ENCODE data around the gene COL5A2.
A peak's percentile ranks its signal among the peaks of the same experiment; 100 is the strongest.

Gene COL5A2

GRCh38 chr2:188997263-188997662 is 182.3 kb downstream of the COL5A2 start:
- no peak for DNase-seq (ENCODE audit: low spot score)

- no peak for DNase-seq (ENCODE audit: low spot score)
These were observed 186.3 kb downstream of the COL5A2 start for GRCh38 chr2:188993247-188993646.

- no peak for DNase-seq (ENCODE audit: low spot score)
These were observed 192.7 kb downstream of the COL5A2 start for GRCh38 chr2:188986839-188987238.

- no peak for DNase-seq (ENCODE audit: low spot score)
These were observed 194.9 kb downstream of the COL5A2 start for GRCh38 chr2:188984680-188985079.

GRCh38 chr2:188984065-188984491 is 195.5 kb downstream of the COL5A2 start:
- DNase-seq (ENCODE audit: low spot score), result no peak

GRCh38 chr2:188983427-188984064 is 196.0 kb downstream of the COL5A2 start:
- peak; percentile 12 for DNase-seq (ENCODE audit: low spot score)

Data from kidney tubule cell (primary cell).